ENCODE measurements around the gene USPL1. TPM values are rescaled to one million over a fixed set of nuclear protein-coding genes. Genes with fewer than 3 reads are reported as not detected.
"Not testable (repeated sequence)": the region's sequence is repeated elsewhere in the genome, so short reads cannot be mapped to it uniquely, and the experiment has no call there.

USPL1 gene
- total RNA-seq, 4 donors from 2014 or later = 8.4 to 19.1 (median 10.6) TPM

DNA sequence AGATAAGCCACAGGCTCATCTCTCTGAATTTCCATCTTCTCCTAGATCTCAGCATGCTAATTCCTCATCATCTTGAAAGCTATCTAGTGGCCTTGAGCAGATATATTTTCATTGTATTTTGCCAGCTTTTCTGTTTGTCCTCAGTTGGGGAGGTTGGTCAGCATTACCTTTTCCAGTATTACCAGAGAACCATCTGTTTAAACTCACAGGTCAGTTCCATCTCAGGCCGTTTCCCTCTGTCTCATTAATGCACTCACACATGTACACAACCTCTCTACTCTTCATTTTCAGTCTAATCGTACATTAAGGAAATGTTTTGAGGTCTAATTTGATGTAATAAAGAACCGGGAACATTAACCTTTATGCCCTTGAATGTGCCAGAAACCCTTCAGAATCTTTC, 29.7 kb downstream of the USPL1 start:
- Histone ChIP-seq H3K27ac (no peak overlapping the region), H3K27me3 (no peaks in the 10 kb centered on the region), H3K36me3 (peaks cover 0 to 98% (median 23%) of the 10 kb centered on the region in 3 donors), H3K4me1 (peaks cover 0 to 8% (median 0%) of the 10 kb centered on the region in 3 donors), H3K4me3 (no peak overlapping the region), H3K9me3 (no peaks in the 10 kb centered on the region)
- no peak for DNase-seq
- WGBS, 2 donors = 56 to 64% methylated on average over 3 of the region's 3 CpGs
- TF ChIP-seq, protein P1, sequence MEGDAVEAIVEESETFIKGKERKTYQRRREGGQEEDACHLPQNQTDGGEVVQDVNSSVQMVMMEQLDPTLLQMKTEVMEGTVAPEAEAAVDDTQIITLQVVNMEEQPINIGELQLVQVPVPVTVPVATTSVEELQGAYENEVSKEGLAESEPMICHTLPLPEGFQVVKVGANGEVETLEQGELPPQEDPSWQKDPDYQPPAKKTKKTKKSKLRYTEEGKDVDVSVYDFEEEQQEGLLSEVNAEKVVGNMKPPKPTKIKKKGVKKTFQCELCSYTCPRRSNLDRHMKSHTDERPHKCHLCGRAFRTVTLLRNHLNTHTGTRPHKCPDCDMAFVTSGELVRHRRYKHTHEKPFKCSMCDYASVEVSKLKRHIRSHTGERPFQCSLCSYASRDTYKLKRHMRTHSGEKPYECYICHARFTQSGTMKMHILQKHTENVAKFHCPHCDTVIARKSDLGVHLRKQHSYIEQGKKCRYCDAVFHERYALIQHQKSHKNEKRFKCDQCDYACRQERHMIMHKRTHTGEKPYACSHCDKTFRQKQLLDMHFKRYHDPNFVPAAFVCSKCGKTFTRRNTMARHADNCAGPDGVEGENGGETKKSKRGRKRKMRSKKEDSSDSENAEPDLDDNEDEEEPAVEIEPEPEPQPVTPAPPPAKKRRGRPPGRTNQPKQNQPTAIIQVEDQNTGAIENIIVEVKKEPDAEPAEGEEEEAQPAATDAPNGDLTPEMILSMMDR (IDR thresholded peaks at IDR 0.05) = no peak
- no peak for TF ChIP-seq POLR2A (IDR thresholded peaks at IDR 0.05)
- intact Hi-C loops (cut with DNase I) = no loop called here

DNA sequence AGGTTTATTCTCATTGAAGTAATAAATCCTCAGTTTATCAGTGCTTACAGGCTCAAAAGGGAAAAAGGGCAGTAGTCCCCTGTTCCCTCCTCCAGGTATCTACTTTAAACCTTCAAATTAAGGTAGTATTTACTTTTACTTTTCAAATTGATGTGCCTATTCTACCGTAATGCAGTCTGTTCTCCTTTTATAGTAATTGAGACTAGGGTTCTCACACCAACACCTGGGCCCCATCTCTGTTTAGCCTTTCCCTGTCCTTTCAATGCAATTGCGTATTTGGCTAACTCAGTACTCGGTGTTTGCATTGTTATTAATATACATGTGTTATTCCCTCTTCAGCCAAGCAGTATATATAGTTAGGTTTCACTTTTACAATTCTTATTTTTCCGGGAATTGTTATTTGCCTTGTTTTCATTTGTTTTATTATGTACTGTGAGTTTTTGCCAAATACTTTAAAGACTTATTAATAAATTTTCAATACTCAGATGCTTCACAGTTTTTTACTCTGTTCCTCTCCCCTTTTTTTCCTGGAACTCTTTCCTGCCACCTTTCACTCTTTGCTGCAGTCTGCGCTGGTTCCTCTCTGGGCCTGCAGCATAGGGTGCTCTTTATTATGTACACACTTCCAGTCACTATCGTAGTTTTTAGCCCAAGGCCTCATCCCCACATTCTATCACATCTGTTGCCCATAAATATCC, 30.3 kb downstream of the USPL1 start:
- no peak overlapping the region for H3K4me3 ChIP-seq
- 78 to 85% methylated on average over 6 of the region's 6 CpGs for WGBS, 2 donors
- no peaks in the 10 kb centered on the region for H3K9me3 ChIP-seq
- H3K27ac ChIP-seq = no peak overlapping the region
- TF ChIP-seq, protein P1 (IDR thresholded peaks at IDR 0.05) = no peak
- no peak for TF ChIP-seq POLR2A (IDR thresholded peaks at IDR 0.05)
- H3K36me3 ChIP-seq = peaks cover 0 to 98% (median 23%) of the 10 kb centered on the region in 3 donors
- H3K27me3 ChIP-seq = no peaks in the 10 kb centered on the region
- no peak for DNase-seq
- peaks cover 0 to 8% (median 0%) of the 10 kb centered on the region in 3 donors for H3K4me1 ChIP-seq
- intact Hi-C loops (cut with DNase I) = no loop called here

DNA sequence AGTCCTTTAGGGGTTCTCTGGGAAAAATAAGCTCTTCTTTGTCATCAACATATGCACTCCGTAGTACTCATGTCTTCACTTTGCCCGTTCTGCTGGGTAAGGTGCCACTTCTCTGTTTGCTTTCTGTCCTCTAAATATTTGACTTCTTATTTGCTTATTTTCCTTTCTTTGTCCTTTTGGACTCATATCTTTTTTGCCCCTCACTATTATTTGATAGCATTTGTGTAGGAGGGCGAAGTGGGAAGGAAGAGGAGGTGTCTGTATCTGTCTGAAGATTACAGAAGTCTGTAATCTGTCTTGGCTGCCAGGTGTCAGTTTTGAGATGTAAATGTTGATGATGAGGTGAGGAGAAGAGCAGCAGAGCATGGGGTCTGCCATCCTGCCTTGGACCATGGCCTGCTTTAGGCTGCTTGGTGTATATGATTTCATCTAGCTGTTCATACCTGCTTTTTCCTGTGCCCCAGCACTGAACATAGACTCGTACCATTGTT, 30.8 kb downstream of the USPL1 start:
- Histone ChIP-seq H3K4me3 (no peak overlapping the region), H3K9me3 (no peaks in the 10 kb centered on the region), H3K27me3 (no peaks in the 10 kb centered on the region), H3K27ac (no peak overlapping the region), H3K4me1 (peaks cover 0 to 8% (median 0%) of the 10 kb centered on the region in 3 donors), H3K36me3 (peaks cover 0 to 98% (median 22%) of the 10 kb centered on the region in 3 donors)
- 77 to 89% methylated on average over 4 of the region's 4 CpGs for WGBS, 2 donors
- intact Hi-C loops (cut with DNase I) = no loop called here
- TF ChIP-seq, protein P1 (IDR thresholded peaks at IDR 0.05) = no peak
- TF ChIP-seq POLR2A (IDR thresholded peaks at IDR 0.05) = no peak
- no peak for DNase-seq

DNA sequence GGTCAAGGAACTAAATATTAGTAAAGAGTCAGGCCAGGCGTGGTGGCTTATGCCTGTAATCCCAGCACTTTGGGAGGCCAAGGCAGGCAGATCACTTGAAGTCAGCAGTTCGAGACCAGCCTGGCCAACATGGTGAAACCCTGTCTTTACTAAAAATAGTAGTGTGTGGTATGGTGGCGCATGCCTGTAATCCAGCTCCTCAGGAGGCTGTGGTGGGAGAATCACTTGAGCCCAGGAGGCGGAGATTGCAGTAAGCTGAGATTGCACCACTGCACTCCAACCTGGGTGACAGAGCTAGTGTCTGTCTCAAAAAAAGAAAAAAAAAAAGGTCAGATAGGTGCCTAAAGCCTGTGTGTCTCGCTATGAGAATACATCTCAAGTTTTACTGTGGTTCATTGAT, 33.9 kb downstream of the USPL1 start:
- H3K27me3 ChIP-seq; H3K9me3 ChIP-seq; H3K4me1 ChIP-seq; intact Hi-C loops (cut with DNase I); H3K27ac ChIP-seq; H3K4me3 ChIP-seq; DNase-seq: not testable (repeated sequence)
- 82 to 93% methylated on average over 4 to 5 of the region's 5 CpGs for WGBS, 2 donors
- peaks cover 0 to 98% (median 12%) of the 10 kb centered on the region in 3 donors for H3K36me3 ChIP-seq

DNA sequence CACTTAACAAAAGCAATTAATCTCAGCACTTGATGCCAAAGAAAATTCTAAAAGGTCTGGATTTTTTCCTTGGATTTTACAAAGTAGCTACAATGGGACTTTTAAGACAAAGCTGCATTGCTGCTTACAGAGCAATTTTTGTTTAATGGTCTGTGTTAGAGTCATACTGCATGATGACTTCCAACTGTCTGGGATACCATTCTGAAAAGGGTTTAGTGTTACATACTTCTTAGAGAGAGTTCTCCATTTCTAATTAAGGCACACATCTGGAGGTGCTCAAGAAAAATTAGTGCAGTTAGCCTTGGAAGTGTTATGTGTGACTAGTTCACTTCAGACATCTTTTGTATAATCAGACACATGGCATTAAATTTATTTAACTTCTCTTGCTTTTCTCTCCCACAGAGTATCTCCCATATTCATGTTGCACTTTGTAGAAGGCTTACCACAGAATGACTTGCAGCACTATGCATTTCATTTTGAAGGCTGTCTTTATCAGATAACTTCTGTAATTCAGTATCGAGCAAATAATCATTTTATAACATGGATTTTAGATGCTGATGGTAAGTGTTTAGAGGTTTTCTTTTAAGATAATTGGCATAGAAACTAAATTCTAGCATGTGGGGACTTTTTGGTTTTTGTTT, 35.1 kb downstream of the USPL1 start:
- Histone ChIP-seq H3K27ac (no peak overlapping the region), H3K4me1 (no peaks in the 10 kb centered on the region), H3K27me3 (no peaks in the 10 kb centered on the region), H3K36me3 (peaks cover 0 to 98% (median 17%) of the 10 kb centered on the region in 3 donors), H3K4me3 (no peak overlapping the region), H3K9me3 (no peaks in the 10 kb centered on the region)
- no peak for TF ChIP-seq POLR2A (IDR thresholded peaks at IDR 0.05)
- TF ChIP-seq, protein P1 (IDR thresholded peaks at IDR 0.05) = no peak
- intact Hi-C loops (cut with DNase I) = no loop called here
- 68 to 73% methylated on average over 1 of the region's 1 CpG for WGBS, 2 donors
- no peak for DNase-seq

Measured in esophagus squamous epithelium (tissue), 5 donors.